SHP77 treated with DMSO at 0.1 percent for 48 hours (cell line): ENCODE results near the gene CCDC148.
A peak's percentile ranks its signal among the peaks of the same experiment; 100 is the strongest.

Source experiments
- DNase-seq: peaks from one replicate; lab custom pipeline; 2025; lab: John Stamatoyannopoulos, UW

The CCDC148 gene

GRCh38 chr2:158212301-158212700, 244.3 kb downstream of the CCDC148 start:
- no peak for DNase-seq

DNA sequence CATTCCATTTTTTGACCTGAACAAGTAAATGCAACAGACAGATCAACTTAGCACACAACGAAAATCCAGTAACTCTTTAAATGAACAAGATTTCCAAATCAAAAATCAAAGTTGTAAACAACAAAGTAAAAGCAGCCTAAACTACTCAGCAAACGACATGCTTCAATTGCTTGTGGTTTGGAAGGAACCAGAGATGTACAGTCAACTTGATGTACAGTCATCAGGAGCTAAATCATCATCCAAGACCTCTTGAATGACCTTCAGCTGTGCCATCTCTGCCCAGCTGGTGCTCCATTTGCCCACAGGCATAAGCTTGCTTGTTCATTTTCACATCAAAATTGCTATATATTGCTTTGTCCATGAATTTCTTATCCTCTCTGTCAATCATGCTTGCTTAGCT, 245.1 kb downstream of the CCDC148 start:
- no peak for DNase-seq

DNA sequence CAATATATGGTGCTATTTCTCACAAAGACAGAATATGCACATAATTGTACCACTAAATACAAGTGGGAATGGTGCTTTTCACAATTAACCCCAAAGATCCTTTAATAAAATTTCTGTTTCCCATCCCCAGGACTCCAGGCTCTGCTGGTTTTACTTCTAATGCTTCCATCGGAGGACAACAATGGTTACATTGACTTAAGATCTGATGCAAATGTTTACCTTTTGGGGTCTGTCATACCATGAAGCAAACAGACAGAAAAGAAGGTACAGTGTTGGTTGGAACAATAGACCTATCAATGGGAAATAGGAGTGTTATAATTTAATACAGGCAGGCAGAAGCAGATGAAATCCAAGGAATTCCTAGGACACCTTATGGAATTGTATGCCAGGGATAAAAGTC, 249.2 kb downstream of the CCDC148 start:
- DNase-seq = no peak

- DNase-seq = peak; percentile 42
These were observed 251.3 kb downstream of the CCDC148 start for GRCh38 chr2:158205215-158205614.

- DNase-seq = no peak
These were observed 251.8 kb downstream of the CCDC148 start for GRCh38 chr2:158204741-158205165.

DNA sequence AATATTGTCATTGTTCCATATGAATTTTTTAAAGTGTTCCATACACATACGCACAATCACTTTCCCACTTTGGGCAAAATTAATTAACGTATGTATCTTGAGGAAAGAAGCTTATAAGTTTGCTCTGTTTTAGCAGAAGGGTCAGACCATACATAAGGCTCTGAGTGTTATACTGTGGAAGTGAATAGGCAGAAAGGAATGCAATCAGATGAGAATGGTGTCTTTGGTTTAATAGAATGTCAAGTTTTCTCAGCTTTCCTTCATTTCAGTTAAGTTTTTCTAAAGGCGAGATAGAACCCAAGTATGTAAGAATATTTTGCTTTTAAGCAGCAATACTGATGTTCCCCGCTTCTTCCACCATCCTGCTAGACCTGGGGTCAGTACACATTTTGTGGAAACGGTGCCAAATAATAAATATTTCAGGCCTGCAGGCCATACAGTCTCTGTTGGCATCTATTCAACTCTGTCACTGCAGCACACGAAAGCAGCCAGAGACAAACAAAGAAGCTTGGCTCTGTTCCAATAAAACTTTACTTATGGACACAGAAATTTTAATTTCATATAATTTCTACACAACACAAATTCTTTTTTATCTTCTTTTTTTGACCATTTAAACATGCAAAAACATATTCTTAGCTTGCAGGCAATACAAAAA, 254.3 kb downstream of the CCDC148 start:
- DNase-seq = peak; percentile 21

- no peak for DNase-seq
These were observed 256.5 kb downstream of the CCDC148 start for GRCh38 chr2:158199928-158200650.

DNA sequence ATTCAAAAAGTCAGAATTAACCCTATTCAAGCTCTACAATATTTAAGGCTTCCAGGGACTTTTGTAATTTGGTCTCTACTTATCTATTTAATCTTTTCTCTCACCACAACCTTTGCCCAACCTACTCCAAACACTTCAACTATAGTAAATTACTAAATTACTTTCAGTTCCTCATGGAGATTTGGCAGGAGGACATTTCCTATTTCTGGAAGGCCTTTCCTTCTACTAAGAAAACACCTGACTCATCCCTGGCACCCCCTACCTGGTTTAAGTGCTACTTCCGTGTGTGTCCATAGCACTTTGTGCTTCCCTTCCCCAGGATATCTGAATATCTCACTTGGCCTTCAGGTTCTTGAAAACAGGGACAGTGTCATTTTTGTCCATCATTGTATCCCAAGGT, 258.6 kb downstream of the CCDC148 start:
- no peak for DNase-seq

DNA sequence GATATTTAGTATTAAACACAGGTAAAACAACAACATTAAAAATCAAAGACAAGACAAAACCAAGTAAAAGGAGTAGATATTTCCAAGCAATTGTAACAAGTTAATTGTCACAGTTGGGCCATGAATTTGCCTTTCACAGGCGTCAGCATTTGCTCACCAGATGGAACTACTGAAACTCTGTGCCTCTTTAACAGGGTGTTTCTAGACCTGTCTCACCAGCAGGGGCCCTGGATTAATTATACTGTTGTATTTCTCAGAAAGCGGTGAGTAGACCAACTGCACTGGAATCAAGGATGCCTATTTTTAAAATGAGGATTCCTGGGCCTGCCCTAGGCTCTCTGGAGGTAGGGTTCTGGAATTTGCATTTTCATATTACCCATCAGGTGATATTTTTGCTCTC, 262.3 kb downstream of the CCDC148 start:
- no peak for DNase-seq

GRCh38 chr2:158192515-158193443, 263.8 kb downstream of the CCDC148 start:
- DNase-seq = no peak

- no peak for DNase-seq
These were observed 265.3 kb downstream of the CCDC148 start for GRCh38 chr2:158191076-158191895.

GRCh38 chr2:158189526-158189925, 267.0 kb downstream of the CCDC148 start:
- DNase-seq = no peak

- DNase-seq = no peak
These were observed 268.6 kb downstream of the CCDC148 start for GRCh38 chr2:158187908-158188307.

GRCh38 chr2:158184556-158185343, 271.8 kb downstream of the CCDC148 start:
- no peak for DNase-seq

- no peak for DNase-seq
These were observed 272.6 kb downstream of the CCDC148 start for GRCh38 chr2:158184001-158184400.

DNA sequence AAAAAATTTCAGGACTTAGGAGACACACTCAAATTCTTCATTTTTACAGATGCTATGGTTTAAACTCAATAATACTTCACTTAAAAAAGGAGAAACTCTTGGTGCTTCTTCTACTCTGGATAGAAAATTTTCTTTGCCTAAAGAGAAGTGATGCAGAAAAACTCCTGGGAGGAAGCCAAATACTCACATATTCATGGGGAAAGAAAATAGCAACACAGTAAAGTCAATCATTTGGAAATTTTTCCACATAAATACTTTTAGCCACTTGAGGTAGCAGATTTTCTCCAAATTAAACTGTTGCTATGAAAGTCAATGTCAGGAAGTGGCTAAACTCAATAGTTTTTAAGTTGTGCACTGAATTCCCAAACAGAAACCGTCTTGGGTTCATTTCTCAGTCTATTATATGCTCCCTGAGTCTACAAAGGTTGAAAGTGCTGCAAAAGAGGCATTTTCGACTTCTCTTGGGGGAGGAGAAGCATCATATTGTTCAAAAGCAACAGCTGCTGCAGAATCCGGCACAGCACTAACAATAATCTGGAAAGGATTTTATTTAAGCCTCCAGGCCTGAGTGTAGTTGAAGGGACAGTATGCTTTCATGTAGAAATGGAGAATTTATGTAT, 273.8 kb downstream of the CCDC148 start:
- no peak for DNase-seq

DNA sequence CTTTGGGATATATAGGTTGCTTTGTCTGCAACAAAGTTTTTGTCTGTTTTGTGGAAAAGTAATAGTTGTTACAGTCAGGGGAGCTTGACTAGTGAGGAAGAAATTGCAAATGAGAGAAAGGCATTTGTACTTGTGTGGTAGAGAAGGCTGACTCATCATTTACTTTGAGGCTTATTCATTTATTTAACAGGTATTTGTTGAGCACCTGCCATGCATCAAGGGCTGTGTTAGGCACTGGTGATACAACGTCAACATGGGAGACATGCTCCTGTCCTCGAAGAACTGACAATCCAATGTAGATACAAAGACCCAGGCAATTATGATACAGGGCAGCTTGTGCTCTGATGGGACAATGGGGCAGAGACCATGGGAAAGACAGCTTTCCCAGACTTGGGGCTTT, 275.4 kb downstream of the CCDC148 start:
- no peak for DNase-seq

DNA sequence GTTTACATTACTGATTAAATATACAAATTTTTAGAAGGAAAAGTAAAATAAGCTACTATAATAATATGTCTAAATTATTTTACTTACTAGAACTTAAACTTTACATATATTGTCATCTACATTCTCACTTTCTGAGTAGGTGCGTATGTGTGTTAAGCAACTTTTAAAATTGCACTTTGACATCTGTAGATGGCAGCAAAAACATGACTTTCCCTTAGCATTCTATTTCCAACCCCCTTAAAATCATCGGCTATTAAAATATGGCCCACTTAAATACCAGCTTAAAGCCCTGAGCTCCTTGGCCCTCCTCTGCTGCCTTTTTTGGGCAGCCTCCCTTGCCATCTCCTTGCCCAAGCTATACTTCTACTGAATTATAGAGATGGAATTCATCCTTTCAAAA, 276.9 kb downstream of the CCDC148 start:
- no peak for DNase-seq

GRCh38 chr2:158178646-158179045, 277.9 kb downstream of the CCDC148 start:
- no peak for DNase-seq

GRCh38 chr2:158174956-158175355, 281.6 kb downstream of the CCDC148 start:
- DNase-seq = no peak
